Kidney glomerular epithelial cell (primary cell): ENCODE measurements around the gene VSIR.

Experiments used
- DNase-seq: peaks from one replicate; lab custom pipeline; 2025; lab: John Stamatoyannopoulos, UW

Gene VSIR

DNA sequence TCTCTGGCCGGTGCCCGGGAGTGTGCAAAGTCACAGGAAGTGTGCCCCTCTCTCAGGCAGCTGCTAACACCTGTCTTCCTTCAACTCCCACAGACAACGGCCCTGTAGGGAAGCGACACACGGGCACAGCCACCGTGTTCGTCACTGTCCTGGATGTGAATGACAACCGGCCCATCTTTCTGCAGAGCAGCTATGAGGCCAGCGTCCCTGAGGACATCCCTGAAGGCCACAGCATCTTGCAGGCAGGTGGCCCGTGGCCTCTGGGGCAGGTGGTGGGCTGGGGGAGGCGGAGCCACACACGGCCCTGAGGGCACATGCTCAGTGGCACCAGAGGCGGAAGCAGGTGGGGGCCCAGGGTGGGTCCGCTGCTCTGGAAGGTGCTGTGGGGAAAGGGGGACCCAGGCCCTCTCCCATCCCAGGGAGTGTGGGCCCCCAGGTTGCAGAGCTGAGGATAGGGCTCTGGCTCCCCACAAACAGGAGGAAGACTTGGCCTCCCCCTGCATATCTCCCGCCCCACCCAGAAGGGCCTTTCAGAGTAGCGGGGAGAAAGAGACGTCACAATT lies 60.7 kb downstream of the VSIR start:
- no peak for DNase-seq

DNA sequence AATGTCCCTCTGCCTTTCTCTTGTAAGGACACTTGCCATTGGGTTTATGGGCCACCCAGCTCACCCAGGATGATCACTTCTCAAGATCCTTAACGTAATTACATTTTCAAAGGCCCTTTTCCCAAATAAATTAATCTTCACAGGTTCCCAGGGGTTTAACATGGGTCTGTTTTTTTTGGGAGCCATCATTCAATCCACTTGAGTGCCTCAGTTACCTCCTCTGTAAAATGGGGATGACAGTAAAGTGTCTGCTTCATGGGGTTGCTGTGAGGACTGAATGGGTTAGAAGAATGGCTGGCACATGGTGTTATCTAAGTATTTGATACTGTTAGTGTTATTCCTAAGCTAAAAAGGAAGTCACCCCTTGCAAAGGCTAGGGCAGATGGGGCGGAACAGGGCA lies 61.1 kb downstream of the VSIR start:
- DNase-seq: no peak

DNA sequence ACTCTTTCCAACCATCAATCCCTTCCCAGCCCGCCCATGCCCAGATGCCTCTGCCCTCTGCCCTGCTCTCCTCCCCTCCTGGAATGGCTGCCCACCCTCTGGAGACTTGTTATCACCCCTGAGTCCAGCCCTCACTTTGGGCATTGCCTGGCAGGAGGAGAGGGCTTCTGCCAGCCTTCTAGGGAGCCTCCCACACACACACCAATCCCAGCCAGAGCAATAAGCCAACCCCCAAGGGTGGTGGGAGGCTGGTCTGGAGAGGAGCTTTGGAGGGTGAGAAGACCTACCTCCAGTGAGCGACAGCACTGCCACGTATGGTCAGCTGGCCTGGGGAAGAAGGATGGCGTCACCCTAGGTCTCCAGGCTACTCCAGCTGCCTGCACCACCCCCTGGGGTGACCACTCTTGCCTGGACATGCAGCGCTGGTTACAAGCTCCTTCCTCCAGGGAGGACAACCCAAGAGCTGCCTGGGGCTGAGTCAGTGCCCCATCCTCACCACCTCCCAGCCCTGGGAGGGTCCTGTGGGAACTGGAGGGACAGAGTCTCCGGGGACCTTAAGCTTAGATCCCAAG lies 62.2 kb downstream of the VSIR start:
- DNase-seq: no peak

DNA sequence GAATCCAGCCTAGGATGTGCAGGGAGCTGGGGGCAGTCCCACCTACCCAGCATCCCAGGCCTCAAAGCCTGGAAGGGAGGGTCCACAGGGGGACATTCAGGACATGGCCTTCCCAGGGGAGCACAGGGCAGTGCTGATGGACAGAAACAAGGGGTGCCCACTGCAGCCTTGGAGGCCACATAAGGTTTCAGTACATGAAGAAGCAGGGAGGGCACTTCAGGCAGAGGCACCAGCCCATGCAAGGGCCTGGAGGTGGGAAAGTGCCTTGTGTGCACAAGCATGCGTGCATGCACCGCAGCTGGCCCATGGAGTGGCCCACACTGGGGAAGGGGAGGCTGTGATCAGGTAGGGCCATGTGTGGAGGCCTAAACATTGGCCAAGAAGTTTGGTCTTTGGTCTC lies 62.8 kb downstream of the VSIR start:
- DNase-seq: no peak

DNA sequence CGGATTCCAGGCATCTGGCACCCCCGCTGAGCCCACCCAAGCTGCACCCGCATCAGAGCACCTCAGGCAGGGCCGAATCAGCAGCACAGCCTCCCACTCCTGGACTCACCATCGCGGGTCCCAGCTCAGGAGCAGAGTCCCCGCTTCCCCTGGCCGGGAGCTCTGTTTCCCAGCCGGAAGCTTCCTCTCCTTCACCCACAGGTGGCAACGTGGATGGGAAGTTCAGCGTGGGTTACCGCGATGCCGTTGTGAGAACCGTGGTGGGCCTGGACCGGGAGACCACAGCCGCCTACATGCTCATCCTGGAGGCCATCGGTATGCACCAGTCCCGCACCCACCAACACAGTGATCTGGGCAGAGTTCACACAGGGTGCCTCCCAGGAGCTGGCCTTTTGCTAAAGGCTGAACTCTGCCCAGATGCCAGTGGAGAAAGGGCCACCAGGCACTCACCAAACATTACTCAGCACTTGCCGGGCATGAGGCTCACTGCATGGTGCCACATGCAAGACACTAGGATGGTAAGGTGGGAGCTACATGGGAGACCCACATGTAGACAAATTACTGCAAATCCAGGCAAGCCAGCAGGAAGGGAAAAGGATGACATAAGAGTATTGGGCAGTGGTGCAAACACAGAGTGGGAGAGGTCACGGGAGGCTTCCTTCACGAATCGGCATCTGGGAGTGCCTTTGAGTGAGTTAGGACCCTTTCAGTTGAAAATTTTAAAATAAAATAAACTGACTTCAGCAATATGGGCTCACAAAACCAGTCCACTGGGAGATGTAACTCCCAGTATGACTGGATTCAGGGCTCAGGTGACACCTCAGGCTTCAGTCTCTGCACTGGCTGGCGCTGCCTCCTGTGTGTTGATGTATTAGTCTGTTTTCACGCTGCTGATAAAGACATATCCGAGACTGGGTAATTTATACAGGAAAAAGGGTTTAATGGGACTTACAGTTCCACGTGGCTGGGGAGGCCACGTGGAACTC lies 64.1 kb downstream of the VSIR start:
- no peak for DNase-seq

DNA sequence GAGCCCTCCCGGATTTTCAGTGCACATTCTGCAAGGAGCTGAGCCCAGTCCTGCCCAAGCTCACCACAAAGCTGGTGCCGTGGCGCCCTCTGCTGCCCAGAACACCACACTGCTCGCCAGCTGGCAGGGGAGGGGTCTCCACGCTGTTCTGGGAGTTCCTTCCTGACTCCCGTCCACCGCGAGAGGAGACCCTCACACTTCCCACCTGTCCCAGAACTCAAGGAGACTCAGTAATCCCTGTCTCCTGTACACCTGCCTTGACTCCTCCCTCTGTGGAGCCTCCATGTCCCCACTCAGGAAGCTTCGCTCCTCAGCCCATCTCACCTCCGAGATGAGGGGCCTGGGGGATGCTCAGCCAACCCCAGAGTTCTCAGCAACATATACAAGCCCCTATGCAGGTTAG lies 65.0 kb downstream of the VSIR start:
- DNase-seq: no peak

DNA sequence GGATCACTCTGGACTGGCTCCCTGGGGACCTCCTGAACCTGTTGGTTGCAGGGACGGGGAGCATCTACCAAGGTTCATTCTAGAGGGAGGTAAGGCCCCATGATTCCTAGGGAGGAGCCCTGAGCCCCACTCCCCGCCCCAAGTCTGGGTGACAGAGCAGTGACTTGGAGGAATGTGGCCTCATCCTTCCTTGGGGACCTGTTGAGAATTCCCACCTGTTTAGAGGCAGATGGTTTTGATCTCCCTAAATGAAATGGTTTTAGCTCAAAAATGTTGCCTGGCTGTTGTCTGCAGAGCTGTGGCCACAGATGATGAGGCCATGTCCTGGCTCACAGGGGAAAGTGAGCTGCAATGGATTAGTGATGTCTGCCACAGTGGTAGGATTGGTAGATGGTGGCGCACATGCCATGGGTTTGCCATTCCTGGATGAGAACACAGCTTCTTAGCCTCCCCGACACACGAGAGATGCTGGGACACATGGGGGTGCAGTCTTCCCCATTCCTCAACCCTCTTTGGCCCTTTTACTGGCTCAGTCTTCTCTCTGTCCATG lies 66.0 kb downstream of the VSIR start:
- DNase-seq: no peak

DNA sequence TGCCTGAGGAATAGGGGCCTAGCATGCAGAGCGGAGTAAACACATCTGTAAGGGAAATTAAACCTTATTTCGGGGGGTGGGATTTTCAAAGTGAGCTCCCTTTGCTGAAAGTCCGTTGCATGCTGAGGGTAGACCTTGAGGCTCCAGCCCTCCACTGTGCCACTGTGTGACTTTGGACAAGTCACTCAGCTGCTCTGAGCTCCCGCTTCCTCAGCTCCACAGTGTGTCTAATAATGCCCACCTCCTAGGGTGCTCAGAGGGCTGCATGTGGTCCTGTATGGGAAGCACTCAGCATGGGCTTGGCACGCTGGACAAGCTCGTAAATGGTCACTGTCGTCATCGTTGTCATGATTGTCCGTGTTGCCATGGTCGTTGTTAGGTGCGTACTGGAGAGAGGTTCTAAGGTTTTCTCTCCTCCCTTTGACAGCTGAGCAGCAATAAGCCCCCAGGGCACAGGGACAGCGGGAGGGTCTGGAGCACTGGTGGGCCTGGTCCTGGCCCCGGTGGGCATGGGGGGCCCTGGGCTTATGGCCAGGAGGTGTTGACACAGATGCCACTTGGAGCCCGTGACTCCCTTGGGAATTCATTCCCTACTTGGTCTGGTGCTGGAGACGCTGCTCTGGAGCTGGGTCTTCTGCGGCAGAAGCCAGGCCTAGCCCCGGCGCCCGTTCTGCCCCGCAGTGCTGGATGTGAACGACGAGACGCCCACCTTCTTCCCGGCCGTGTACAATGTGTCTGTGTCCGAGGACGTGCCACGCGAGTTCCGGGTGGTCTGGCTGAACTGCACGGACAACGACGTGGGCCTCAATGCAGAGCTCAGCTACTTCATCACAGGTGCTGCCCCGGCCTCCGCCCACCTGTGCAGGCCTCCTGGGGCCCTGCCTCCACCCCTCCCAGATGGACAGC lies 66.9 kb downstream of the VSIR start:
- DNase-seq: no peak

DNA sequence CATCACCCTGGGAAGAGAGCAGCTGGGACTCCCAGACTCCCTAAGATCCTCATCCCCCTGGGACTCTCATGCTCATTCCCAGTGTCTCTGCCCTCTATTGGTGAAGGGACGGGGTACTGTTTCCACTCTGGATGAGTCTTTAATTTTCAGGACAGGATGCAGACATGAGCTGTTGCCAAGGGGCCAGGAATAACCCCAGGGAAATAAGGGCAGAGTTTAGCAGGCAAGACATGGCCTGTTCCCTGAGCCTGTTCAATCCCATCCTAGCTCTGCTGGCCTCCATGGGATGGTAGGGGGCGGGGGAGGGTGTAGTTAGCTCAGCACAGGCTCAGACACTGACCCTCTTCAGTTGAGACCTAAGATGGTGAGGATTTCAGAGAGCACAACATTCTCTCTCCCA lies 67.7 kb downstream of the VSIR start:
- no peak for DNase-seq

DNA sequence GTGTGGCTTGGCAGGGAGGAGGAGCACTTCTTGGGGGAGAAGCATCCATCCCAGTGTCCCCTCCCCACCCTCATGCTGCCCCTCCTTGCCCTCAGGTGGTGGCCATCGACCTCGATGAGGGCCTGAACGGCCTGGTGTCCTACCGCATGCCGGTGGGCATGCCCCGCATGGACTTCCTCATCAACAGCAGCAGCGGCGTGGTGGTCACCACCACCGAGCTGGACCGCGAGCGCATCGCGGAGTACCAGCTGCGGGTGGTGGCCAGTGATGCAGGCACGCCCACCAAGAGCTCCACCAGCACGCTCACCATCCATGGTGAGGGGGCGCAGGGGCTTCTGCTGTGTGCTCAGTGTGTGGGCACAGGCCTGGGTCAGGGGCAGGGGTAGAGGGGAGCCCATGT lies 68.5 kb downstream of the VSIR start:
- no peak for DNase-seq

DNA sequence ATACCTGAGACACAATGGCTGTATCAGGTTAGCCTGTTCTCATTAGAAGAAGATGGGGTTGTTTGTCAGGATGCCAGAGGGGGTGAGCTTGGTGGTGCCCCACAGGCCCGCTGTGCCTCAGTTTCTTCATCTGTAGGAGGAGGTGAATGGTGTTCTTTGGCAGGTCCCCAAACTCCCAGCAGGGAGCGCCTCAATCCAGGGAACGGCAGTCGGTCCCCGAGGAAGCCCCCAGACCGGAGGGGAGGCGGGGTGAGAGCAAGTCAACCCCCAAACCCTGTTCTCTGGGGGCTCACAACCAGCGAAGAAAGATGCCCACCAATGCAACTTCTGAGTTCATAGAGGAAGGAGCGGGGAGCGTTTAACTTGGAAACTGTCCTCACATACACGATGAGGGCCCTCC lies 69.7 kb downstream of the VSIR start:
- no peak for DNase-seq

DNA sequence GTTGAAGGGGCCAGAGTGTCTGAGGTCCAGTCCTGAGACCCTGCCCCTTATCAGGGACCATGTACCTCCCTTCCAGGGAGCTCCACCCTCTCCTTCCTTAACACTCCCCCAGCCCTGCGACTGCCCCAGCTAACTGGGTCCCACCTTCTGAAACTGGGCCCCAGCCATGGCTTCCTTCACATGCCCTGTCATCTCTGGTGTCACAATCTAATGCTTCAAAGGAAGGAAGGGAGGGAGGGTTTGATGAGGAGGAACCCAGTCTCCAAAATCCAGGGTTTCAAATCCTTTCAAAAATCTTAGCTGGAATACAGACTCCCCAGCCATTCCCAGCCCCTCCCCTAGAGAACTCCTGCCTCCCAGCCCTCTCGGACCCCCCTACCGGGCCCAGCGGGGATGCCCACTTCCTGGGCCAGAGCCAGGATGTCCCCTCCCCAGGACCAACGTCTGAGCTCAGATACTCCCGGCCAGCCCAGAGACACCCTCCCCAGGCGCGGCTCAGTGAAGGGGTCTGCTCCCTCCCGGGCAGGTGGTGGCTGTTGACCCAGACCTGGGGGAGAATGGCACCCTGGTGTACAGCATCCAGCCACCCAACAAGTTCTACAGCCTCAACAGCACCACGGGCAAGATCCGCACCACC lies 71.7 kb downstream of the VSIR start:
- DNase-seq: no peak

DNA sequence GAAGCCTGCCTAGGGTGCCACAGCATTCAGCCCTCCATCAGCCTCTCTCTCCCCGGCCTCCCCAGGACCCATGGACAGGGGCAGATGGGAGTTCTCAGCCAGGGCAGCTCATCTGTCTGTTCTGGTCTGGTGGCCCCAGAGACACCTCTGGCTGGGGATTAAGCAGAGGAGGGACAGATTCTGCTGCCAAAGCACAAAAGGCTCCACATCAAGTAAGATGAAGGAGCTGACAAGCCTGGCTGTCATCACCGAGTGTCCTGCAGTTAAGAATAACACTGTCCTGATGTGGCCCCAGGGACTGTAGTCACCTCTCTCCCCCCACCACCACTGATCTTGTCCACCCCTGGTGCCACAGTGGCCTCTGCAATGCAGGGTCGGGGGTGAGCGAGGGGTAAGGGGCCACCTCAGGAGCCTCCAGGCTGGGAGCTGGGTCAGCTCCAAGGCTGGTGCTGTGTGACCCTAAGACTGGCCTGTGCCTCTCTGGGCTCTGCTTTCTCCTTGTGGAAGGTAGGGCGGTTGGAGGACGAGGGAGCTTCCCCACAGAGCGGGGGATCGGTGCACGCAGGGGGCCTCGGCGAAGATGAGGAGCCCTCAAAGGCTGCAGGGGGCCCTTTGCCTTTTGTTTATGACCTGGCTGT lies 72.5 kb downstream of the VSIR start:
- DNase-seq: no peak

DNA sequence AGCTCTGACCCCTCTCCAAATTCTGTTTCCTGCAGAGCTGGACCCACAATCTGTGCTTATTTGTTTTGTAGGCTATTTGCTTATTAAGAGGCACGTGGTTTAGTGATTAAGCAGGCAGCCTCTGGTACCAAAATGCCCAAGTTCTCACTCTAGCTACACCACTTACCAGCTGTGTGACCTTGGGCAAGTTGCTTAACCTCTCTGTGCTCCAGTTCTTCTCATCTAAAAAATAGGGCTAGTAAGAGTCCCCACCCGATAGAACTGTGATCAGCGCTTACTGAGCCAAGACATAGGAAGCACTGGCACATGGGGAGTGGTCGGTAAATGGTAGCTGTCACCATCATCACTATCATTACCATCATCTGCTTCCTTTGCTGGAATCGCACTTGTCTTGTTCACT lies 74.6 kb downstream of the VSIR start:
- no peak for DNase-seq

DNA sequence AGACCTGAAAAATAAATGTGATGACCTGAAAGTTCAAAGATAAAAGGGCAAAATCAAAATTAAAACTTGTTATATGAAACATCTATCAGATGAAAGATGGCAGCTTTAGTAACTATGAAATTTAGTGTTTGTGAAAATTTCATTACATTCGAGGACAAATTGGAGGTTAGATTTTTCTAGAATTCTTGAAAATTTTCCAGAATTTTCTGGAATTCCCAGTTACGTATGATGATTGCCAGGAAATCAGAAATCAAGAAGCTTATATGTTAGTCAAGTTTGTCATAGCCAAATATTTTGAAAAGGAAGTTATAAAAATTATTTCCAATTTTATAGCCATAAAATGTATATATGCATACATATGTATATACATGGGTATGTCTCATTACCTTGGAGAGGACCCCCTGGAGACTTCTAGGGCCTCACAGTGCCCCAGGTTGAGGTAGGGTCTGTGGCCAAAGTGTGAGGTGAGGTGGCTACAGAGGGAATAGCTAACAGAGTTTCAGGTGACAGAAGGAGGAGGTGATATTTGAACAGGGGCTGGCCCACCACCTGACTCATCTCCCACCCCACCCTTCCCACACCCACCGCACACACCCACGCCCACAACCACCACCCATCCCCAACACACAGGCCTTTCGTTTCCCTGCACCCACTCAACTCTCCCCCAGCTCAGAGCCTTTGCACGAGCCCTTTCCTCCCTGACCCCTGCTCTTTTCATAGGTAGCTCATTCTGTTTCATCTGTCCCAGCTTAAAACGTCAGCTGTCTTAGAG lies 75.2 kb downstream of the VSIR start:
- no peak for DNase-seq
